HCT116 (cell line): Measurements from ENCODE around the gene ABR.

ENCODE experiments used
- EGR1 ChIP-seq: IDR thresholded peaks from 2 replicates; pipeline ENCODE4 v1.6.1; 2012; ENCODE audit warnings: low read depth
- EZH2 ChIP-seq: fragments of 200-600 bp; sonication (generic); IDR thresholded peaks from 2 replicates; pipeline ENCODE4 v1.6.1; 2017; ENCODE audit warnings: antibody characterized with exemption, mixed run types
- JUND ChIP-seq: IDR thresholded peaks from 2 replicates; pipeline ENCODE4 v1.6.1; 2012
- MAX ChIP-seq: IDR thresholded peaks from 2 replicates; pipeline ENCODE4 v1.6.1; 2012
- POLR2A ChIP-seq: IDR thresholded peaks from 2 replicates; pipeline ENCODE4 v1.7.0; 2011; ENCODE audit warnings: borderline replicate concordance; ENCODE audit not compliant: insufficient read depth, insufficient read length; ENCODE audit errors: extremely low read depth
- POLR2AphosphoS5 ChIP-seq: IDR thresholded peaks from 2 replicates; pipeline ENCODE4 v1.6.1; 2011; ENCODE audit warnings: mild to moderate bottlenecking, low read depth, low read length, moderate library complexity
- REST ChIP-seq: IDR thresholded peaks from 2 replicates; pipeline ENCODE4 v1.6.1; 2012; ENCODE audit warnings: low read depth
- TCF7L2 ChIP-seq: IDR thresholded peaks from 2 replicates; pipeline ENCODE4 v1.7.0; 2011; ENCODE audit warnings: borderline replicate concordance, inconsistent platforms; ENCODE audit not compliant: insufficient read depth, insufficient read length; ENCODE audit errors: extremely low read depth
- TF ChIP-seq, protein P1 (sequence below), 3 experiments: fragments of 200-600 bp in 1 of 3; sonication (generic) in 1 of 3; IDR thresholded peaks in 2 of 3; conservative IDR thresholded peaks in 1 of 3; 2 replicates each; pipeline ENCODE4 v1.5.1; 2012 to 2017; ENCODE audit warnings: low read depth in 2 of 3, low read length in 2 of 3, antibody characterized with exemption in 1 of 3, borderline replicate concordance in 1 of 3, control low read depth in 1 of 3, mild to moderate bottlenecking in 1 of 3, mixed read lengths in 1 of 3, mixed run types in 1 of 3, moderate library complexity in 1 of 3; ENCODE audit not compliant: insufficient read depth in 1 of 3

GRCh38 chr17:1126250-1126797, 53.5 kb downstream of the ABR start:
- TF ChIP-seq, protein P1, sequence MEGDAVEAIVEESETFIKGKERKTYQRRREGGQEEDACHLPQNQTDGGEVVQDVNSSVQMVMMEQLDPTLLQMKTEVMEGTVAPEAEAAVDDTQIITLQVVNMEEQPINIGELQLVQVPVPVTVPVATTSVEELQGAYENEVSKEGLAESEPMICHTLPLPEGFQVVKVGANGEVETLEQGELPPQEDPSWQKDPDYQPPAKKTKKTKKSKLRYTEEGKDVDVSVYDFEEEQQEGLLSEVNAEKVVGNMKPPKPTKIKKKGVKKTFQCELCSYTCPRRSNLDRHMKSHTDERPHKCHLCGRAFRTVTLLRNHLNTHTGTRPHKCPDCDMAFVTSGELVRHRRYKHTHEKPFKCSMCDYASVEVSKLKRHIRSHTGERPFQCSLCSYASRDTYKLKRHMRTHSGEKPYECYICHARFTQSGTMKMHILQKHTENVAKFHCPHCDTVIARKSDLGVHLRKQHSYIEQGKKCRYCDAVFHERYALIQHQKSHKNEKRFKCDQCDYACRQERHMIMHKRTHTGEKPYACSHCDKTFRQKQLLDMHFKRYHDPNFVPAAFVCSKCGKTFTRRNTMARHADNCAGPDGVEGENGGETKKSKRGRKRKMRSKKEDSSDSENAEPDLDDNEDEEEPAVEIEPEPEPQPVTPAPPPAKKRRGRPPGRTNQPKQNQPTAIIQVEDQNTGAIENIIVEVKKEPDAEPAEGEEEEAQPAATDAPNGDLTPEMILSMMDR (IDR thresholded peaks at IDR 0.05 in 2 of 3, conservative IDR thresholded peaks at IDR 0.05 in 1 of 3; ENCODE audit: borderline replicate concordance in 1 of 3, insufficient read depth in 1 of 3, low read depth in 2 of 3, low read length in 2 of 3), result no peak
- TF ChIP-seq JUND (no peak), EGR1 (no peak), TCF7L2 (no peak), POLR2A (no peak), REST (no peak), POLR2AphosphoS5 (no peak), MAX (no peak), EZH2 (no peak)
